K562 treated with DMSO at 1 percent for 48 hours (cell line): ENCODE results near the gene DENND6A. TPM values are rescaled to one million over a fixed set of nuclear protein-coding genes. Genes with fewer than 3 reads are reported as not detected.

Experiments
- total RNA-seq: library from RNA; unstranded; fragments of 300-600 nt; gene quantifications from 2 replicates; pipeline ENCODE4 v1.2.3, GENCODE V29; 2022; ENCODE audit warnings: low replicate concordance; ENCODE audit errors: extremely low read depth

Gene DENND6A, protein sequence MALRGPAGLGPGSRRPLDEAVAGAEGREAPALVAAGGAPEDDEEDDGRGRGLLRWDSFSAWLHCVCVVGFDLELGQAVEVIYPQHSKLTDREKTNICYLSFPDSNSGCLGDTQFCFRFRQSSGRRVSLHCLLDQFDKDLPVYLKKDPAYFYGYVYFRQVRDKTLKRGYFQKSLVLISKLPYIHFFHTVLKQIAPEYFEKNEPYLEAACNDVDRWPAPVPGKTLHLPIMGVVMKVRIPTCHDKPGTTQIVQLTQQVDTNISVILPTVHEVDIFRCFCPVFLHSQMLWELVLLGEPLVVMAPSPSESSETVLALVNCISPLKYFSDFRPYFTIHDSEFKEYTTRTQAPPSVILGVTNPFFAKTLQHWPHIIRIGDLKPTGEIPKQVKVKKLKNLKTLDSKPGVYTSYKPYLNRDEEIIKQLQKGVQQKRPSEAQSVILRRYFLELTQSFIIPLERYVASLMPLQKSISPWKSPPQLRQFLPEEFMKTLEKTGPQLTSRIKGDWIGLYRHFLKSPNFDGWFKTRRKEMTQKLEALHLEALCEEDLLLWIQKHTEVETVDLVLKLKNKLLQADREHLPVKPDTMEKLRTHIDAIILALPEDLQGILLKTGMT
- total RNA-seq, result not detected in 2 replicates

GRCh38 chr3:57692396-57693147 is at the start of gene DENND6A:
DENND6A (minus strand) TSS chr3:57693077; CDS start chr3:57693018, 59 bp downstream.

GRCh38 chr3:57597127-57597923 is 95.6 kb downstream of the DENND6A start, which contains the start of gene ARF4:
ARF4 (minus strand) TSS chr3:57597344; CDS start chr3:57597140, 204 bp downstream.

Other genes with a start within 250 kb of the DENND6A start
- gene DNAH12, start 148.7 kb downstream of the DENND6A start, total RNA-seq, result not detected in 2 replicates
- not detected in 2 replicates for gene PDE12, start 136.8 kb downstream of the DENND6A start, total RNA-seq
- not detected in 2 replicates for gene ARF4, start 95.7 kb downstream of the DENND6A start, total RNA-seq
- gene SLMAP, start 63.2 kb upstream of the DENND6A start, total RNA-seq, result not detected in 2 replicates